NT2/D1 (cell line): Measurements from ENCODE around the gene PSTPIP2.

Experiments used
- SUZ12 ChIP-seq: IDR thresholded peaks from 2 replicates; pipeline ENCODE4 v1.6.1; 2011; ENCODE audit not compliant: insufficient read length, insufficient read depth; ENCODE audit errors: extremely low read depth
- YY1 ChIP-seq: IDR thresholded peaks from 2 replicates; pipeline ENCODE4 v1.6.1; 2011; ENCODE audit not compliant: insufficient read length, insufficient read depth
- ZNF274 ChIP-seq: IDR thresholded peaks from 2 replicates; pipeline ENCODE4 v1.6.1; 2011; ENCODE audit warnings: mild to moderate bottlenecking, low read depth, low read length

DNA sequence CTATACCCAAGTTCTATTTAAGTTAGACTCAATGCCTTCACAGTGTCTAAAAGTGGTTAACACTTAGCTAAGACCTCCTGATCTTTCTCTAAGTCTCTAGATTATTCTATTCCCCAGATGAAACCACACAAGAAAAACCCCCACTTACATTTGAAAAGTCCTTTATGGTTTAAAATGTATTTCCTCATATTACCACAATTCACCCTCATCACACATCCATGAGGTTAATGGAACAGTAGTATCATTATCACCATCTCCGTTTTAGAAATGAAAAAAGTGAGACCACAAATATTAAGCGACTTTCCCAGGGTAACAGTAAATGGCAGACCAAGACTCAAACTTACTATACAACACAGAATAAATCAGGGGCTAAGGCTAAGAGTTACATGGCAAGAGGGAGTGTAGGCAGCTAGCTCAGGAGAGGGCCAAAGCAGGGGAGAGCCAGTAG, 133.5 kb downstream of the PSTPIP2 start:
- no peak for TF ChIP-seq ZNF274
- TF ChIP-seq SUZ12, result no peak
- no peak for TF ChIP-seq YY1
